Measurements from ENCODE around the gene FRS3.

GRCh38 chr6:41771058-41771983 lies 8.4 kb downstream of the FRS3 start:
- TF ChIP-seq POLR2AphosphoS5 (IDR thresholded peaks at IDR 0.05): no peak
- TF ChIP-seq POLR2A (IDR thresholded peaks at IDR 0.05): no peak
- TF ChIP-seq, protein P1, sequence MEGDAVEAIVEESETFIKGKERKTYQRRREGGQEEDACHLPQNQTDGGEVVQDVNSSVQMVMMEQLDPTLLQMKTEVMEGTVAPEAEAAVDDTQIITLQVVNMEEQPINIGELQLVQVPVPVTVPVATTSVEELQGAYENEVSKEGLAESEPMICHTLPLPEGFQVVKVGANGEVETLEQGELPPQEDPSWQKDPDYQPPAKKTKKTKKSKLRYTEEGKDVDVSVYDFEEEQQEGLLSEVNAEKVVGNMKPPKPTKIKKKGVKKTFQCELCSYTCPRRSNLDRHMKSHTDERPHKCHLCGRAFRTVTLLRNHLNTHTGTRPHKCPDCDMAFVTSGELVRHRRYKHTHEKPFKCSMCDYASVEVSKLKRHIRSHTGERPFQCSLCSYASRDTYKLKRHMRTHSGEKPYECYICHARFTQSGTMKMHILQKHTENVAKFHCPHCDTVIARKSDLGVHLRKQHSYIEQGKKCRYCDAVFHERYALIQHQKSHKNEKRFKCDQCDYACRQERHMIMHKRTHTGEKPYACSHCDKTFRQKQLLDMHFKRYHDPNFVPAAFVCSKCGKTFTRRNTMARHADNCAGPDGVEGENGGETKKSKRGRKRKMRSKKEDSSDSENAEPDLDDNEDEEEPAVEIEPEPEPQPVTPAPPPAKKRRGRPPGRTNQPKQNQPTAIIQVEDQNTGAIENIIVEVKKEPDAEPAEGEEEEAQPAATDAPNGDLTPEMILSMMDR (IDR thresholded peaks at IDR 0.05): no peak
